HEK293 (cell line): ENCODE data around the gene CEP41.

Experiments
- TRIM28 ChIP-seq: IDR thresholded peaks from 2 replicates; pipeline ENCODE4 v1.6.1; 2011; ENCODE audit warnings: low read length, control low read depth, borderline replicate concordance
- YY1 ChIP-seq: fragments of 450-650 bp; formaldehyde crosslinking; IDR thresholded peaks from 2 replicates; pipeline ENCODE4 v1.5.1; 2018; ENCODE audit warnings: missing biosample characterization, missing genetic modification characterization

- TF ChIP-seq TRIM28 (no peak), YY1 (tag by site-specific recombination) (no peak)
Measured at GRCh38 chr7:130396109-130396508, 44.7 kb downstream of the CEP41 start.
